K562 (cell line): ENCODE data around the gene SDR9C7. TPM values are rescaled to one million over a fixed set of nuclear protein-coding genes. Genes with fewer than 3 reads are reported as not detected.
"Not testable (repeated sequence)": the region's sequence is repeated elsewhere in the genome, so short reads cannot be mapped to it uniquely, and the experiment has no call there.

ENCODE experiments used
- ATAC-seq: fragments of 200-7000 bp; cut with Tn5 transposase; 3 replicates; pipeline ENCODE4 v1.9.1; 2020; ENCODE audit warnings: moderate library complexity
- BruUV-seq: library from RNA; stranded (reverse); fragments of 400-500 nt; replicated peaks from 2 replicates; lab custom pipeline; 2021; lab: Mats Ljungman, UMichigan
- CTCF ChIA-PET: fragments of 300-600 bp; formaldehyde crosslinking; extraction: SDS; loops from one replicate; lab custom pipeline; 2021; ENCODE audit warnings: low intra/inter-chr PET ratio; lab: Yijun Ruan, JAX
- POLR2A ChIA-PET: fragments of 300-600, 350-650 bp; sonication (Branson Sonifier 250); formaldehyde crosslinking; extraction: SDS; loops from one replicate; lab custom pipeline; 2021; ENCODE audit warnings: antibody characterized with exemption, inconsistent platforms; lab: Yijun Ruan, JAX
- DNase-seq, 4 experiments: peaks; one replicate each; pipeline versions ENCODE4 v3.0.0 to v3.0.0-alpha.2; 2011 to 2018; ENCODE audit warnings: low spot score in 3 of 4, mixed read lengths in 3 of 4; ENCODE audit errors: extremely low read depth in 1 of 4
- FAIRE-seq: peaks from 2 replicates; lab custom pipeline; 2011; peaks lifted over from hg19 to GRCh38; lab: Jason Lieb, UNC
- H2AFZ ChIP-seq: 2 replicates; pipeline ENCODE4 v1.6.0; 2011; ENCODE audit warnings: low read depth, low read length, control low read depth, inconsistent platforms
- H3K27ac ChIP-seq: fragments of 200-600 bp; 3 replicates; pipeline ENCODE4 v1.8.0; 2011; ENCODE audit warnings: low read depth, mild to moderate bottlenecking, control low read depth, inconsistent platforms, low read length, moderate library complexity, mixed read lengths; ENCODE audit errors: extremely low read depth
- H3K27me3 ChIP-seq, 2 experiments: fragments of 300-600 bp in 1 of 2; 2 replicates in 1 of 2; 3 replicates in 1 of 2; pipeline versions ENCODE4 v1.6.0 to v1.8.0; 2011; ENCODE audit warnings: inconsistent platforms in 2 of 2, low read length in 2 of 2, mild to moderate bottlenecking in 1 of 2, mixed read lengths in 1 of 2, moderate library complexity in 1 of 2; ENCODE audit not compliant: control insufficient read depth in 2 of 2, insufficient read depth in 2 of 2
- H3K36me3 ChIP-seq: fragments of 300-600 bp; 3 replicates; pipeline ENCODE4 v1.8.0; 2011; ENCODE audit warnings: mild to moderate bottlenecking, low read length, inconsistent platforms; ENCODE audit not compliant: control insufficient read depth, insufficient read depth
- H3K4me1 ChIP-seq, 2 experiments: fragments of 200-600 bp in 1 of 2; replicated peaks in 1 of 2; 2 replicates in 1 of 2; 3 replicates in 1 of 2; pipeline versions ENCODE4 v1.5.1 to v1.8.0; 2011; ENCODE audit warnings: inconsistent platforms in 2 of 2, low read length in 2 of 2, mild to moderate bottlenecking in 1 of 2, mixed read lengths in 1 of 2, moderate library complexity in 1 of 2; ENCODE audit not compliant: control insufficient read depth in 2 of 2, insufficient read depth in 2 of 2
- H3K4me2 ChIP-seq: 2 replicates; pipeline ENCODE4 v1.6.1; 2011; ENCODE audit warnings: low read length, control low read depth, inconsistent platforms, mixed read lengths; ENCODE audit not compliant: insufficient read depth
- H3K4me3 ChIP-seq: fragments of 200-600 bp; sonication (generic), shearing (Covaris generic); 2 replicates; pipeline ENCODE4 v1.5.1; 2016; ENCODE audit warnings: control low read depth, inconsistent platforms
- H3K79me2 ChIP-seq: fragments of 200-600 bp; 3 replicates; pipeline ENCODE4 v1.8.0; 2011; ENCODE audit warnings: low read length, inconsistent platforms; ENCODE audit not compliant: control insufficient read depth, insufficient read depth
- H3K9ac ChIP-seq, 2 experiments: 2 replicates each; pipeline versions ENCODE4 v1.6.0 to v1.6.1; 2011; ENCODE audit warnings: low read depth in 2 of 2, low read length in 2 of 2, control low read depth in 1 of 2, inconsistent platforms in 1 of 2, mild to moderate bottlenecking in 1 of 2, mixed read lengths in 1 of 2; ENCODE audit not compliant: insufficient read depth in 1 of 2
- H3K9me1 ChIP-seq: one replicate; pipeline ENCODE4 v1.6.0; 2011; ENCODE audit warnings: inconsistent platforms, mild to moderate bottlenecking, low read length, moderate library complexity; ENCODE audit not compliant: control insufficient read depth, insufficient read depth
- H3K9me3 ChIP-seq: replicated peaks from 2 replicates; pipeline ENCODE4 v1.5.1; 2011; ENCODE audit warnings: low read depth, low read length, inconsistent platforms; ENCODE audit not compliant: control insufficient read depth, insufficient read depth
- H4K20me1 ChIP-seq: replicated peaks from 2 replicates; pipeline ENCODE4 v1.6.1; 2011; ENCODE audit warnings: low read length, inconsistent platforms, mixed read lengths; ENCODE audit not compliant: control insufficient read depth, insufficient read depth
- BCOR ChIP-seq: fragments of 450-650 bp; IDR thresholded peaks from 2 replicates; pipeline ENCODE4 v1.6.1; 2016
- KDM1A ChIP-seq, 2 experiments: fragments of 450-650 bp; IDR thresholded peaks; 2 replicates each; pipeline ENCODE4 v1.6.1; 2016; ENCODE audit warnings: mild to moderate bottlenecking in 2 of 2
- ZNF146 ChIP-seq: IDR thresholded peaks from one replicate; pipeline ENCODE4 v1.6.1; 2018; ENCODE audit warnings: missing compliant biosample characterization; ENCODE audit not compliant: unreplicated experiment
- WGBS: fragments of 100-300 bp; shearing (Covaris generic); methylation state at CpG from one replicate; pipeline ENCODE4 v1.1.6; 2016; ENCODE audit warnings: low coverage, mixed read lengths; ENCODE audit not compliant: insufficient coverage; ENCODE audit errors: missing lambda C conversion rate; 5-methylcytosine and 5-hydroxymethylcytosine counted together
- in situ Hi-C: fragments of 300-500 bp; cut with MboI; formaldehyde crosslinking; loops from 4 replicates; pipeline ENCODE4 v1.15.0; 2018; ENCODE audit warnings: inconsistent platforms, mixed read lengths
- intact Hi-C: fragments of 100-400 bp; cut with micrococcal nuclease; formaldehyde crosslinking; loops from 2 replicates; pipeline ENCODE4 v1.14.2; 2022
- polyA plus RNA-seq, 8 experiments: library from polyadenylated mRNA; depleted of rRNA in 4 of 8; stranded (reverse) in 5 of 8; unstranded in 3 of 8; fragments of >200 nt; fragmentation: Nextera tagmentation in 2 of 8; fragmentation: Illumina TruSeq in 1 of 8; extraction: Ambion mirVana in 2 of 8; extraction: Trizol in 1 of 8; gene quantifications; 2 replicates each; pipeline versions ENCODE4 v1.2.1 to v1.2.3, GENCODE V29; 2011 to 2014; ENCODE audit warnings: inconsistent platforms in 1 of 8, missing spikeins in 1 of 8
- total RNA-seq, 7 experiments: library from RNA; depleted of rRNA in 6 of 7; stranded (reverse); fragments of >200 nt in 6 of 7; fragmentation: Illumina TruSeq in 2 of 7; extraction: Trizol in 2 of 7; gene quantifications; 2 replicates each; pipeline versions ENCODE4 v1.2.1 to v1.2.3, GENCODE V29; 2011 to 2021; ENCODE audit warnings: low replicate concordance in 1 of 7

The SDR9C7 gene
- total and polyA plus RNA-seq, 9 of the 15 experiments (the other 6 are each of a cell fraction or from before 2014, with no cell fraction given), result 0.04 to 0.59 (median 0.06) TPM; not detected in 6

DNA sequence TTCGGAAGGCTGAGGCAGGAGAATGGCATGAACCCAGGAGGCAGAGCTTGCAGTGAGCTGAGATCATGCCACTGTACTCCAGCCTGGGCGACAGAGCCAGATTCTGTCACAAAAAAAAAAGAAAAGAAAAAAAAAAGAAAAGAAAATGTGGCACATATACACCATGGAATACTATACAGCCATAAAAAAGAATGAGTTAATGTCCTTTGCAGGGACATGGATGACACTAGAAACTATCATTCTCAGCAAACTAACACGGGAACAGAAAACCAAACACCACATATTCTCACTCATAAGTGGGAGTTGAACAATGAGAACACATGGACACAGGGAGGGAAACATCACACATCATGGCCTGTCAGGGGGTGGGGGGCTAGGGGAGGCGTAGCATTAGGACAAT, 43.2 kb upstream of the SDR9C7 start:
- in situ Hi-C loops, ATAC-seq, H3K4me2 ChIP-seq, CTCF ChIA-PET, POLR2A ChIA-PET, H2AFZ ChIP-seq, H3K79me2 ChIP-seq, H3K4me3 ChIP-seq, H4K20me1 ChIP-seq, H3K4me1 ChIP-seq, H3K27ac ChIP-seq, BruUV-seq: not testable (repeated sequence)
- WGBS, result 18% methylated on average over 2 of the region's 4 CpGs
- TF ChIP-seq ZNF146 (CRISPR knock-in tag) (peak; percentile 94), BCOR (peak; percentile 82), KDM1A (IDR thresholded peaks at IDR 0.05) (0 out of 4 replicates have a peak, but pooled peaks of 1 of the 2 experiments have one; percentile 31)
- TF ChIP-seq, all 486 proteins: peak for 3; not testable (repeated sequence) for 483
- H3K9me3 ChIP-seq, DNase-seq, H3K27me3 ChIP-seq, H3K9ac ChIP-seq, H3K36me3 ChIP-seq, FAIRE-seq, intact Hi-C loops, H3K9me1 ChIP-seq: not testable (repeated sequence)

DNA sequence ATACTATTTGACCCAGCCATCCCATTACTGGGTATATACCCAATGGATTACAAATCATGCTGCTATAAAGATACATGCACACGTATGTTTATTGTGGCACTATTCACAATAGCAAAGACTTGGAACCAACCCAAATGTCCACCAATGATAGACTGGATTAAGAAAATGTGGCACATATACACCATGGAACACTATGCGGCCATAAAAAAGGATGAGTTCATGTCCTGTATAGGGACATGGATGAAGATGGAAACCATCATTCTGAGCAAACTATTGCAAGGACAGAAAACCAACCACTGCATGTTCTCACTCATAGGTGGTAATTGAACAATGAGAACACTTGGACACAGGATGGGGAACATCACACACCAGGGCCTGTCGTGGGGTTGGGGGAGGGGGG, 40.0 kb upstream of the SDR9C7 start:
- POLR2A ChIA-PET, in situ Hi-C loops, BruUV-seq: not testable (repeated sequence)

More for the DNA sequence above, 40.0 kb upstream of the SDR9C7 start:
- FAIRE-seq, H3K36me3 ChIP-seq, H3K27me3 ChIP-seq, H3K9me3 ChIP-seq, H3K27ac ChIP-seq, H3K9me1 ChIP-seq, H3K79me2 ChIP-seq, CTCF ChIA-PET, H3K4me3 ChIP-seq, H4K20me1 ChIP-seq, ATAC-seq, H2AFZ ChIP-seq, intact Hi-C loops, H3K4me2 ChIP-seq, DNase-seq, H3K9ac ChIP-seq, H3K4me1 ChIP-seq: not testable (repeated sequence)
- TF ChIP-seq ZNF146 (CRISPR knock-in tag), result peak; percentile 52
- 61% methylated on average over 3 of the region's 3 CpGs for WGBS
